HL-60 (cell line): Measurements from ENCODE around the gene ERO1A.

Experiments used
- DNase-seq, 2 experiments: peaks; one replicate each; pipeline ENCODE4 v3.0.0-alpha.2; 2010 to 2020; ENCODE audit warnings: low read depth in 1 of 2, low spot score in 1 of 2
- H3K27ac ChIP-seq: fragments of 250-450 bp; sonication (Bioruptor Pico); replicated peaks from 2 replicates; pipeline ENCODE4 v1.5.1; 2020; ENCODE audit warnings: mild to moderate bottlenecking, moderate library complexity
- H3K27me3 ChIP-seq: fragments of 250-450 bp; sonication (Bioruptor Pico); 2 replicates; pipeline ENCODE4 v1.5.1; 2021; ENCODE audit warnings: mild to moderate bottlenecking, moderate library complexity; ENCODE audit not compliant: insufficient read depth, poor library complexity, severe bottlenecking
- H3K4me3 ChIP-seq: replicated peaks from 2 replicates; pipeline ENCODE4 v1.5.1; 2011; ENCODE audit warnings: mild to moderate bottlenecking, control low read depth, low read length; ENCODE audit not compliant: insufficient read depth
- CTCF ChIP-seq: IDR thresholded peaks from one replicate; pipeline ENCODE4 v1.5.1; 2011; ENCODE audit warnings: low read length, control low read depth, inconsistent platforms; ENCODE audit not compliant: insufficient read depth
- GABPA ChIP-seq: IDR thresholded peaks from 2 replicates; pipeline ENCODE4 v1.6.1; 2012; ENCODE audit warnings: low read depth
- POLR2AphosphoS5 ChIP-seq: IDR thresholded peaks from 2 replicates; pipeline ENCODE4 v1.6.1; 2012; ENCODE audit warnings: low read depth
- SPI1 ChIP-seq: IDR thresholded peaks from 2 replicates; pipeline ENCODE4 v1.6.1; 2012; ENCODE audit warnings: low read depth, mild to moderate bottlenecking, borderline replicate concordance
- TF ChIP-seq, protein P1 (sequence below): IDR thresholded peaks from 2 replicates; pipeline ENCODE4 v1.6.1; 2012; ENCODE audit warnings: low read depth; ENCODE audit not compliant: insufficient replicate concordance

Gene ERO1A

DNA sequence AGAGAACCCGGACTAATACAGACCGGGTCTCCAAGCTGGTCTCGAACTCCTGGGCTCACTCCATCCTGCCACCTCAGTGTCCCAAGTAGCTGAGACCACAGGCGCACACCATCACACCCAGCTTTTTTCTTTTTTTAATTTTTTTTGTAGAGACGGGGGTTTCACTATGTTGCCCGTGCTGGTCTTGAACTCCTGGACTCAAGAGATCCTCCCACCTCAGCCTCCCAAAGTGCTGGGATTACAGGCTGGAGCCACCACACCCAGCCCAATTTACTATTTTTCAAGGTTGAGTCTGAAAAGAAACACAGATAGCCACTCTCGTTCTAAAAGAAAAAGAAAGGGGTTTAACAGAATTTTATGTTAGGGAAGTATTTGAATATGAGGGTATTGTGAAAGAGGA lies 1.8 kb downstream of the ERO1A start:
- DNase-seq = no peak
- no peak overlapping the region for H3K4me3 ChIP-seq
- TF ChIP-seq GABPA = no peak
- TF ChIP-seq POLR2AphosphoS5 = no peak
- H3K27me3 ChIP-seq = no peaks in the 10 kb centered on the region
- peak overlapping the region; percentile 91 for H3K27ac ChIP-seq

DNA sequence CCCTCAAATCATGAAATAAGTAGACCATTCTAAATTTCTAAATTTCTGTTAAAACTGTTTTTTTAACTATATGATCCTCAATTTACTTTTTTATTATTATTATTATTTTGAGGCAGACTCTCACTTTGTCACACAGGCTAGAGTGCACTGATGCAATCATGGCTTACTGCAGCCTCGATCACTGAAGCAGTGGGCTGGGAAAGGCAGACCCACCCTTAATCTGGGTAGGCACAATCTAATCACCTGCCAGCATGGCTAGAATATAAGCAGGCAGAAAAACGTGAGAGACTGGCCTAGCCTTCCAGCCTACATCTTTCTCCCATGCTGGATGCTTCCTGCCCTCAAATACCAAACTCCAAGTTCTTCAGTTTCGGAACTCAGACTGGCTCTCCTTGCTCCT lies 2.3 kb downstream of the ERO1A start:
- Histone ChIP-seq H3K27ac (no peak overlapping the region), H3K27me3 (no peaks in the 10 kb centered on the region), H3K4me3 (no peak overlapping the region)
- TF ChIP-seq CTCF = no peak
- TF ChIP-seq SPI1 = no peak
- TF ChIP-seq GABPA = no peak
- DNase-seq = no peak

- H3K4me3 ChIP-seq = no peak overlapping the region
- DNase-seq = peak; percentile 45 to 87
- peak overlapping the region; percentile 17 for H3K27ac ChIP-seq
- no peaks in the 10 kb centered on the region for H3K27me3 ChIP-seq
- no peak; the same call in 1 of the 2 replicates for TF ChIP-seq SPI1
- TF ChIP-seq POLR2AphosphoS5 = 0 out of 2 replicates have a peak, but pooled peaks have one; percentile 31
- TF ChIP-seq, protein P1, sequence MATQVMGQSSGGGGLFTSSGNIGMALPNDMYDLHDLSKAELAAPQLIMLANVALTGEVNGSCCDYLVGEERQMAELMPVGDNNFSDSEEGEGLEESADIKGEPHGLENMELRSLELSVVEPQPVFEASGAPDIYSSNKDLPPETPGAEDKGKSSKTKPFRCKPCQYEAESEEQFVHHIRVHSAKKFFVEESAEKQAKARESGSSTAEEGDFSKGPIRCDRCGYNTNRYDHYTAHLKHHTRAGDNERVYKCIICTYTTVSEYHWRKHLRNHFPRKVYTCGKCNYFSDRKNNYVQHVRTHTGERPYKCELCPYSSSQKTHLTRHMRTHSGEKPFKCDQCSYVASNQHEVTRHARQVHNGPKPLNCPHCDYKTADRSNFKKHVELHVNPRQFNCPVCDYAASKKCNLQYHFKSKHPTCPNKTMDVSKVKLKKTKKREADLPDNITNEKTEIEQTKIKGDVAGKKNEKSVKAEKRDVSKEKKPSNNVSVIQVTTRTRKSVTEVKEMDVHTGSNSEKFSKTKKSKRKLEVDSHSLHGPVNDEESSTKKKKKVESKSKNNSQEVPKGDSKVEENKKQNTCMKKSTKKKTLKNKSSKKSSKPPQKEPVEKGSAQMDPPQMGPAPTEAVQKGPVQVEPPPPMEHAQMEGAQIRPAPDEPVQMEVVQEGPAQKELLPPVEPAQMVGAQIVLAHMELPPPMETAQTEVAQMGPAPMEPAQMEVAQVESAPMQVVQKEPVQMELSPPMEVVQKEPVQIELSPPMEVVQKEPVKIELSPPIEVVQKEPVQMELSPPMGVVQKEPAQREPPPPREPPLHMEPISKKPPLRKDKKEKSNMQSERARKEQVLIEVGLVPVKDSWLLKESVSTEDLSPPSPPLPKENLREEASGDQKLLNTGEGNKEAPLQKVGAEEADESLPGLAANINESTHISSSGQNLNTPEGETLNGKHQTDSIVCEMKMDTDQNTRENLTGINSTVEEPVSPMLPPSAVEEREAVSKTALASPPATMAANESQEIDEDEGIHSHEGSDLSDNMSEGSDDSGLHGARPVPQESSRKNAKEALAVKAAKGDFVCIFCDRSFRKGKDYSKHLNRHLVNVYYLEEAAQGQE = no peak
- no peak for TF ChIP-seq CTCF
- no peak for TF ChIP-seq GABPA
Measured at GRCh38 chr14:52692248-52692962, 3.0 kb downstream of the ERO1A start.

DNA sequence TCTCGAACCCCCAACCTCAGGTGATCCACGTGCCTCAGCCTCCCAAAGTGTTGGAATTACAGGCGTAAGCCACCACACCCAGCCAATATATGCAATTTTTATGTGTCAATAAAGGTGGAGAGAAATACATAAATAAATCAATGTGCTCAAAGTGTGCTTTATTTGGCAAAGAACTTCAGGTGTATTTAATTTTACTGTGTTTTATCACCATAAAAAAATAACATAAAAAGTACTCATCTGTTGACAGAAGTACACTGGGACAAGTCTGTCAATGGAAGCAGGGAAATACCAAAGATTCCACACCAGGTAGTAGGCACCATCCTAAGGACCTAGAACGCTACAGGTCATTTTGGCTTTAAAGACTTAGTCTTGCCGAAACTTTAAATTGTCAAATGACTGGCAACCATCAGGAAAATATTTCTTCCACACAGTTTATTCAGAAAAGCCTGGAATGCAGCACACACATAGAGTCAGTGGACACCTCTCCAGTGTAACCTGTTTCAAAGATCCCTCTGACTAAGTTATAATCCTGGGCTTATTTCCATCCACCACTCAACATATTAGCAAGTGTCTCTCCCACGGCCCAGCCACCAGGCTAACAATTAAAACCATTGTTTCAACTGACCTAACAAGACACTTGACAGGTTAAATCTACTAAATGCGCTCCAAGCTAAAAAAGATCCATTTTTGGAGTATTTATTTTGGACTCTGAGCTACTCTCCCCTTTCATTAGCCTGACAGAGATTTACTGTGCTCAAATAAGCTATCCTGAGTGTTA lies 4.2 kb downstream of the ERO1A start:
- H3K27me3 ChIP-seq = no peaks in the 10 kb centered on the region
- TF ChIP-seq GABPA (no peak), SPI1 (no peak), POLR2AphosphoS5 (no peak), CTCF (no peak)
- TF ChIP-seq, protein P1 = no peak
- no peak overlapping the region for H3K4me3 ChIP-seq
- no peak overlapping the region for H3K27ac ChIP-seq
- DNase-seq = no peak
